CD14-positive monocyte (primary cell): Measurements from ENCODE around the gene LEUTX. TPM values are rescaled to one million over a fixed set of nuclear protein-coding genes. Genes with fewer than 3 reads are reported as not detected.

Experiments used
- DNase-seq, 3 donors: peaks; one replicate each; pipeline ENCODE4 v3.0.0-alpha.2; 2011 to 2022
- H2AFZ ChIP-seq: 2 replicates; pipeline ENCODE4 v1.6.0; 2012; ENCODE audit warnings: mild to moderate bottlenecking, low read depth, low read length, inconsistent platforms; ENCODE audit not compliant: insufficient read depth, poor library complexity, severe bottlenecking
- H3K27ac ChIP-seq, 2 donors: 1 replicate in 1 of 2; 2 replicates in 1 of 2; pipeline ENCODE4 v1.5.1; 2012 to 2013; ENCODE audit warnings: low read length in 2 of 2, control low read depth in 1 of 2, inconsistent platforms in 1 of 2, low read depth in 1 of 2, mild to moderate bottlenecking in 1 of 2
- H3K27me3 ChIP-seq, 2 donors: one replicate each; pipeline versions ENCODE4 v1.6.0 to v1.6.1; 2011 to 2013; ENCODE audit warnings: low read length in 2 of 2; ENCODE audit not compliant: control insufficient read depth in 2 of 2, insufficient read depth in 2 of 2
- H3K36me3 ChIP-seq, 2 donors: replicated peaks in 1 of 2; 1 replicate in 1 of 2; 2 replicates in 1 of 2; pipeline versions ENCODE4 v1.5.1 to v1.6.1; 2012 to 2013; ENCODE audit warnings: low read length in 2 of 2, control low read depth in 1 of 2, inconsistent platforms in 1 of 2, mild to moderate bottlenecking in 1 of 2; ENCODE audit not compliant: insufficient read depth in 2 of 2, control insufficient read depth in 1 of 2
- H3K4me1 ChIP-seq, 2 donors: 1 replicate in 1 of 2; 2 replicates in 1 of 2; pipeline versions ENCODE4 v1.5.1 to v1.6.1; 2012 to 2013; ENCODE audit warnings: low read length in 2 of 2, control low read depth in 1 of 2, inconsistent platforms in 1 of 2, mild to moderate bottlenecking in 1 of 2, moderate library complexity in 1 of 2; ENCODE audit not compliant: insufficient read depth in 2 of 2, control insufficient read depth in 1 of 2
- H3K4me2 ChIP-seq: replicated peaks from 2 replicates; pipeline ENCODE3; 2012; ENCODE audit warnings: low read length, moderate library complexity, mild to moderate bottlenecking; ENCODE audit not compliant: poor library complexity, severe bottlenecking; ENCODE audit errors: extremely low read depth
- H3K4me3 ChIP-seq, 3 experiments: fragments of 200-600 bp in 1 of 3; sonication (generic) in 1 of 3; replicated peaks in 1 of 3; 1 replicate in 2 of 3; 2 replicates in 1 of 3; pipeline ENCODE4 v1.5.1; 2011 to 2013; ENCODE audit warnings: low read length in 3 of 3, mild to moderate bottlenecking in 3 of 3, control low read depth in 2 of 3, low read depth in 2 of 3, inconsistent platforms in 1 of 3, moderate library complexity in 1 of 3
- H3K79me2 ChIP-seq: 2 replicates; pipeline ENCODE4 v1.6.0; 2012; ENCODE audit warnings: mild to moderate bottlenecking, control low read depth, inconsistent platforms, low read length, moderate library complexity; ENCODE audit not compliant: insufficient read depth
- H3K9ac ChIP-seq: 2 replicates; pipeline ENCODE4 v1.6.0; 2017; ENCODE audit warnings: low read length, mild to moderate bottlenecking; ENCODE audit not compliant: insufficient read depth, poor library complexity, severe bottlenecking
- H3K9me3 ChIP-seq, 2 donors: replicated peaks in 1 of 2; 1 replicate in 1 of 2; 2 replicates in 1 of 2; pipeline versions ENCODE4 v1.5.1 to v1.6.1; 2012 to 2013; ENCODE audit warnings: low read length in 2 of 2, control low read depth in 1 of 2; ENCODE audit not compliant: control insufficient read depth in 1 of 2, insufficient read depth in 1 of 2
- H4K20me1 ChIP-seq: 2 replicates; pipeline ENCODE4 v1.6.0; 2012; ENCODE audit warnings: mild to moderate bottlenecking, low read length, control low read depth, moderate library complexity; ENCODE audit not compliant: insufficient read depth
- H3K27ac Mint-ChIP-seq, 7 donors: one replicate each; pipeline ENCODE4 v1.8.0; 2020; ENCODE audit warnings: mild to moderate bottlenecking in 7 of 7, mixed read lengths in 7 of 7, moderate library complexity in 6 of 7, inconsistent platforms in 2 of 7
- H3K27me3 Mint-ChIP-seq, 3 donors: one replicate each; pipeline ENCODE4 v1.8.0; 2021 to 2022; ENCODE audit warnings: low read depth in 3 of 3, mild to moderate bottlenecking in 3 of 3, mixed read lengths in 3 of 3, moderate library complexity in 3 of 3, inconsistent platforms in 1 of 3
- H3K36me3 Mint-ChIP-seq, 2 donors: one replicate each; pipeline ENCODE4 v1.8.0; 2020; ENCODE audit warnings: mixed read lengths in 2 of 2, inconsistent platforms in 1 of 2, mild to moderate bottlenecking in 1 of 2
- H3K4me1 Mint-ChIP-seq: one replicate; pipeline ENCODE4 v1.8.0; 2020; ENCODE audit warnings: mild to moderate bottlenecking, mixed read lengths
- H3K4me3 Mint-ChIP-seq, 2 donors: one replicate each; pipeline ENCODE4 v1.8.0; 2020; ENCODE audit warnings: mild to moderate bottlenecking in 2 of 2, mixed read lengths in 2 of 2, moderate library complexity in 1 of 2
- H3K9me3 Mint-ChIP-seq, 7 donors: one replicate each; pipeline ENCODE4 v1.8.0; 2020 to 2022; ENCODE audit warnings: mixed read lengths in 7 of 7, mild to moderate bottlenecking in 6 of 7, moderate library complexity in 6 of 7, inconsistent platforms in 2 of 7
- CTCF ChIP-seq: fragments of 200-600 bp; IDR thresholded peaks from one replicate; pipeline ENCODE4 v1.8.0; 2022; ENCODE audit warnings: antibody characterized with exemption, mild to moderate bottlenecking
- WGBS: methylation state at CpG from one replicate; pipeline ENCODE4 v1.1.5; 2013; ENCODE audit warnings: missing lambda C conversion rate; ENCODE audit not compliant: insufficient coverage; 5-methylcytosine and 5-hydroxymethylcytosine counted together
- intact Hi-C, 2 donors: fragments of 100-400 bp; cut with micrococcal nuclease; formaldehyde crosslinking; loops; one replicate each; pipeline versions ENCODE4 v1.15.0 to v1.15.1; 2023
- polyA plus RNA-seq, 3 donors: library from polyadenylated mRNA; depleted of rRNA in 1 of 3; unstranded in 2 of 3; stranded (reverse) in 1 of 3; fragments of 300-500 nt in 2 of 3; fragments of >200 nt in 1 of 3; fragmentation: Illumina TruSeq in 2 of 3; gene quantifications; 1 replicate in 2 of 3; 2 replicates in 1 of 3; pipeline ENCODE4 v1.2.3, GENCODE V29; 2012 to 2021

The LEUTX gene
- polyA plus RNA-seq, 3 donors, result not detected

- Histone ChIP-seq H3K4me2 (no peak overlapping the region), H4K20me1 (no peaks in the 10 kb centered on the region), H3K9me3 (no peaks in the 10 kb centered on the region), H2AFZ (no peak overlapping the region), H3K27ac (no peak overlapping the region), H3K9ac (no peak overlapping the region), H3K4me3 (no peak overlapping the region), H3K79me2 (no peaks in the 10 kb centered on the region), H3K27me3 (no peaks in the 10 kb centered on the region), H3K36me3 (no peaks in the 10 kb centered on the region), H3K4me1 (no peaks in the 10 kb centered on the region)
- peaks cover under 1 to 4% (median 3%) of the 10 kb centered on the region in 3 donors for H3K27me3 Mint-ChIP-seq
- H3K9me3 Mint-ChIP-seq, result peaks cover 0 to 15% (median 0%) of the 10 kb centered on the region in 7 donors
- no peak overlapping the region for H3K27ac Mint-ChIP-seq
- H3K4me3 Mint-ChIP-seq, result no peak overlapping the region
- no peak for TF ChIP-seq CTCF
- H3K36me3 Mint-ChIP-seq, result peaks cover 0 to 3% of the 10 kb centered on the region in 2 donors
- intact Hi-C loops, result no loop called here
- no peak for DNase-seq
- WGBS, result 98% methylated on average over 4 of the region's 4 CpGs
- no peaks in the 10 kb centered on the region for H3K4me1 Mint-ChIP-seq
These were observed 30.7 kb downstream of the LEUTX start for GRCh38 chr19:39809368-39809767.

GRCh38 chr19:39810424-39810823 lies 31.8 kb downstream of the LEUTX start:
- no peaks in the 10 kb centered on the region for H3K36me3 ChIP-seq
- no peak overlapping the region for H3K27ac ChIP-seq
- H3K79me2 ChIP-seq, result no peaks in the 10 kb centered on the region
- H3K4me2 ChIP-seq, result no peak overlapping the region
- Mint-ChIP-seq H3K36me3 (peaks cover 0 to 3% of the 10 kb centered on the region in 2 donors), H3K4me1 (no peaks in the 10 kb centered on the region), H3K27me3 (peaks cover 1 to 4% (median 2%) of the 10 kb centered on the region in 3 donors), H3K27ac (no peak overlapping the region), H3K9me3 (peaks cover 0 to 15% (median 0%) of the 10 kb centered on the region in 7 donors), H3K4me3 (no peak overlapping the region)
- no peaks in the 10 kb centered on the region for H4K20me1 ChIP-seq
- no peaks in the 10 kb centered on the region for H3K9me3 ChIP-seq
- no peak overlapping the region for H3K4me3 ChIP-seq
- TF ChIP-seq CTCF, result no peak
- H3K9ac ChIP-seq, result no peak overlapping the region
- no peaks in the 10 kb centered on the region for H3K27me3 ChIP-seq
- no CpG with 5 or more reads among the region's 4 CpGs for WGBS
- no peaks in the 10 kb centered on the region for H3K4me1 ChIP-seq
- DNase-seq, result no peak
- H2AFZ ChIP-seq, result no peak overlapping the region
- intact Hi-C loops, result no loop called here
